GM23338 (cell line): ENCODE results near the gene PRRX1.
A peak's percentile ranks its signal among the peaks of the same experiment; 100 is the strongest.

ENCODE experiments used
- CREB1 ChIP-seq: fragments of 250-450 bp; sonication (Bioruptor Pico); IDR thresholded peaks from 2 replicates; pipeline ENCODE4 v1.5.0; 2020; ENCODE audit warnings: low read depth, mild to moderate bottlenecking, moderate library complexity
- EZH2 ChIP-seq: fragments of 200-600 bp; sonication (generic); IDR thresholded peaks from one replicate; pipeline ENCODE4 v1.8.0; 2017; ENCODE audit warnings: antibody characterized with exemption, mild to moderate bottlenecking, low read depth; ENCODE audit not compliant: unreplicated experiment
- EZH2phosphoT487 ChIP-seq: fragments of 200-600 bp; sonication (generic); IDR thresholded peaks from one replicate; pipeline ENCODE4 v1.8.1; 2018; ENCODE audit warnings: antibody characterized with exemption; ENCODE audit not compliant: unreplicated experiment
- JUNB ChIP-seq: IDR thresholded peaks from one replicate; pipeline ENCODE4 v1.6.1; 2016; ENCODE audit warnings: antibody characterized with exemption; ENCODE audit not compliant: unreplicated experiment
- NANOG ChIP-seq: IDR thresholded peaks from 2 replicates; pipeline ENCODE4 v1.6.1; 2016; ENCODE audit warnings: antibody characterized with exemption, borderline replicate concordance
- POLR2AphosphoS5 ChIP-seq: IDR thresholded peaks from 2 replicates; pipeline ENCODE4 v1.6.1; 2016; ENCODE audit warnings: antibody characterized with exemption, low read depth
- STAT1 ChIP-seq: IDR thresholded peaks from one replicate; pipeline ENCODE4 v1.6.1; 2016; ENCODE audit warnings: antibody characterized with exemption; ENCODE audit not compliant: unreplicated experiment
- ZNF114 ChIP-seq: fragments of 250-450 bp; sonication (Bioruptor Pico); IDR thresholded peaks from 2 replicates; pipeline ENCODE4 v1.5.0; 2020; ENCODE audit warnings: mild to moderate bottlenecking, moderate library complexity
- ZNF331 ChIP-seq: fragments of 250-450 bp; sonication (Bioruptor Pico); IDR thresholded peaks from 2 replicates; pipeline ENCODE4 v1.5.0; 2020; ENCODE audit warnings: low read depth, mild to moderate bottlenecking, moderate library complexity
- TF ChIP-seq, protein P1 (sequence below), 2 experiments: fragments of 200-600 bp in 1 of 2; sonication (generic) in 1 of 2; conservative IDR thresholded peaks; 2 replicates each; pipeline versions ENCODE4 v1.5.1 to v1.6.1; 2016 to 2017; ENCODE audit warnings: antibody characterized with exemption in 2 of 2, low read depth in 2 of 2, mild to moderate bottlenecking in 2 of 2, moderate library complexity in 1 of 2
- TF ChIP-seq, protein P2 (sequence below): IDR thresholded peaks from one replicate; pipeline ENCODE4 v1.6.1; 2018; ENCODE audit warnings: antibody characterized with exemption; ENCODE audit not compliant: unreplicated experiment
- TF ChIP-seq, protein P3 (sequence below): IDR thresholded peaks from 2 replicates; pipeline ENCODE4 v1.6.1; 2016; ENCODE audit warnings: antibody characterized with exemption
- TF ChIP-seq, protein P4 (sequence below): fragments of 250-450 bp; sonication (Bioruptor Pico); IDR thresholded peaks from 2 replicates; pipeline ENCODE4 v1.5.0; 2020; ENCODE audit warnings: mild to moderate bottlenecking, moderate library complexity

DNA sequence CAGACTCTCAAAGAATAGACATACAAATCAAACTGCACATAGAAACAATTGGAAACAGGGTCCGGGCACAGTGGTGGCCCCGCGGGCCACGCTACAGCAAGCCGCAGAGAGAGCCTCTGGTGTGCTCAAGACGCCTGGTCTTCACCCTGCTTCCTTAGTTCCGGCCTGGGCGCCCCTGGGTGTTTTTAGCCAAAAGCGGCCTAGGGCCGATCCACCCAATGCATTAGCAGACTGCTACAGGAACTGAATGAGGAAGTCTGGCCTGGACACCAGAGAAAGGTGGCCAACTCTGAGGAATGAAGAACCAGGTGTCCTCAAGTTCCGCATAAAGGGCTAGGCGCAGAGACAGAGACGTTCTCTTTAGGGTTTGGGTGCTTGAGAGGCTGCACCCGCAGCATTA lies 1.7 kb downstream of the PRRX1 start:
- TF ChIP-seq, protein P1, sequence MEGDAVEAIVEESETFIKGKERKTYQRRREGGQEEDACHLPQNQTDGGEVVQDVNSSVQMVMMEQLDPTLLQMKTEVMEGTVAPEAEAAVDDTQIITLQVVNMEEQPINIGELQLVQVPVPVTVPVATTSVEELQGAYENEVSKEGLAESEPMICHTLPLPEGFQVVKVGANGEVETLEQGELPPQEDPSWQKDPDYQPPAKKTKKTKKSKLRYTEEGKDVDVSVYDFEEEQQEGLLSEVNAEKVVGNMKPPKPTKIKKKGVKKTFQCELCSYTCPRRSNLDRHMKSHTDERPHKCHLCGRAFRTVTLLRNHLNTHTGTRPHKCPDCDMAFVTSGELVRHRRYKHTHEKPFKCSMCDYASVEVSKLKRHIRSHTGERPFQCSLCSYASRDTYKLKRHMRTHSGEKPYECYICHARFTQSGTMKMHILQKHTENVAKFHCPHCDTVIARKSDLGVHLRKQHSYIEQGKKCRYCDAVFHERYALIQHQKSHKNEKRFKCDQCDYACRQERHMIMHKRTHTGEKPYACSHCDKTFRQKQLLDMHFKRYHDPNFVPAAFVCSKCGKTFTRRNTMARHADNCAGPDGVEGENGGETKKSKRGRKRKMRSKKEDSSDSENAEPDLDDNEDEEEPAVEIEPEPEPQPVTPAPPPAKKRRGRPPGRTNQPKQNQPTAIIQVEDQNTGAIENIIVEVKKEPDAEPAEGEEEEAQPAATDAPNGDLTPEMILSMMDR (conservative IDR thresholded peaks at IDR 0.05; ENCODE audit: low read depth in 2 of 2), result no peak
- TF ChIP-seq EZH2phosphoT487 (peak; percentile 58), EZH2 (peak; percentile 85), JUNB (no peak), CREB1 (CRISPR knock-in tag) (no peak), STAT1 (no peak), ZNF331 (CRISPR knock-in tag) (no peak), ZNF114 (CRISPR knock-in tag) (no peak), POLR2AphosphoS5 (no peak), NANOG (no peak)
- TF ChIP-seq, protein P2, sequence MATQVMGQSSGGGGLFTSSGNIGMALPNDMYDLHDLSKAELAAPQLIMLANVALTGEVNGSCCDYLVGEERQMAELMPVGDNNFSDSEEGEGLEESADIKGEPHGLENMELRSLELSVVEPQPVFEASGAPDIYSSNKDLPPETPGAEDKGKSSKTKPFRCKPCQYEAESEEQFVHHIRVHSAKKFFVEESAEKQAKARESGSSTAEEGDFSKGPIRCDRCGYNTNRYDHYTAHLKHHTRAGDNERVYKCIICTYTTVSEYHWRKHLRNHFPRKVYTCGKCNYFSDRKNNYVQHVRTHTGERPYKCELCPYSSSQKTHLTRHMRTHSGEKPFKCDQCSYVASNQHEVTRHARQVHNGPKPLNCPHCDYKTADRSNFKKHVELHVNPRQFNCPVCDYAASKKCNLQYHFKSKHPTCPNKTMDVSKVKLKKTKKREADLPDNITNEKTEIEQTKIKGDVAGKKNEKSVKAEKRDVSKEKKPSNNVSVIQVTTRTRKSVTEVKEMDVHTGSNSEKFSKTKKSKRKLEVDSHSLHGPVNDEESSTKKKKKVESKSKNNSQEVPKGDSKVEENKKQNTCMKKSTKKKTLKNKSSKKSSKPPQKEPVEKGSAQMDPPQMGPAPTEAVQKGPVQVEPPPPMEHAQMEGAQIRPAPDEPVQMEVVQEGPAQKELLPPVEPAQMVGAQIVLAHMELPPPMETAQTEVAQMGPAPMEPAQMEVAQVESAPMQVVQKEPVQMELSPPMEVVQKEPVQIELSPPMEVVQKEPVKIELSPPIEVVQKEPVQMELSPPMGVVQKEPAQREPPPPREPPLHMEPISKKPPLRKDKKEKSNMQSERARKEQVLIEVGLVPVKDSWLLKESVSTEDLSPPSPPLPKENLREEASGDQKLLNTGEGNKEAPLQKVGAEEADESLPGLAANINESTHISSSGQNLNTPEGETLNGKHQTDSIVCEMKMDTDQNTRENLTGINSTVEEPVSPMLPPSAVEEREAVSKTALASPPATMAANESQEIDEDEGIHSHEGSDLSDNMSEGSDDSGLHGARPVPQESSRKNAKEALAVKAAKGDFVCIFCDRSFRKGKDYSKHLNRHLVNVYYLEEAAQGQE, result no peak
- TF ChIP-seq, protein P3, sequence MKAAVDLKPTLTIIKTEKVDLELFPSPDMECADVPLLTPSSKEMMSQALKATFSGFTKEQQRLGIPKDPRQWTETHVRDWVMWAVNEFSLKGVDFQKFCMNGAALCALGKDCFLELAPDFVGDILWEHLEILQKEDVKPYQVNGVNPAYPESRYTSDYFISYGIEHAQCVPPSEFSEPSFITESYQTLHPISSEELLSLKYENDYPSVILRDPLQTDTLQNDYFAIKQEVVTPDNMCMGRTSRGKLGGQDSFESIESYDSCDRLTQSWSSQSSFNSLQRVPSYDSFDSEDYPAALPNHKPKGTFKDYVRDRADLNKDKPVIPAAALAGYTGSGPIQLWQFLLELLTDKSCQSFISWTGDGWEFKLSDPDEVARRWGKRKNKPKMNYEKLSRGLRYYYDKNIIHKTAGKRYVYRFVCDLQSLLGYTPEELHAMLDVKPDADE, result no peak
- TF ChIP-seq, protein P4, sequence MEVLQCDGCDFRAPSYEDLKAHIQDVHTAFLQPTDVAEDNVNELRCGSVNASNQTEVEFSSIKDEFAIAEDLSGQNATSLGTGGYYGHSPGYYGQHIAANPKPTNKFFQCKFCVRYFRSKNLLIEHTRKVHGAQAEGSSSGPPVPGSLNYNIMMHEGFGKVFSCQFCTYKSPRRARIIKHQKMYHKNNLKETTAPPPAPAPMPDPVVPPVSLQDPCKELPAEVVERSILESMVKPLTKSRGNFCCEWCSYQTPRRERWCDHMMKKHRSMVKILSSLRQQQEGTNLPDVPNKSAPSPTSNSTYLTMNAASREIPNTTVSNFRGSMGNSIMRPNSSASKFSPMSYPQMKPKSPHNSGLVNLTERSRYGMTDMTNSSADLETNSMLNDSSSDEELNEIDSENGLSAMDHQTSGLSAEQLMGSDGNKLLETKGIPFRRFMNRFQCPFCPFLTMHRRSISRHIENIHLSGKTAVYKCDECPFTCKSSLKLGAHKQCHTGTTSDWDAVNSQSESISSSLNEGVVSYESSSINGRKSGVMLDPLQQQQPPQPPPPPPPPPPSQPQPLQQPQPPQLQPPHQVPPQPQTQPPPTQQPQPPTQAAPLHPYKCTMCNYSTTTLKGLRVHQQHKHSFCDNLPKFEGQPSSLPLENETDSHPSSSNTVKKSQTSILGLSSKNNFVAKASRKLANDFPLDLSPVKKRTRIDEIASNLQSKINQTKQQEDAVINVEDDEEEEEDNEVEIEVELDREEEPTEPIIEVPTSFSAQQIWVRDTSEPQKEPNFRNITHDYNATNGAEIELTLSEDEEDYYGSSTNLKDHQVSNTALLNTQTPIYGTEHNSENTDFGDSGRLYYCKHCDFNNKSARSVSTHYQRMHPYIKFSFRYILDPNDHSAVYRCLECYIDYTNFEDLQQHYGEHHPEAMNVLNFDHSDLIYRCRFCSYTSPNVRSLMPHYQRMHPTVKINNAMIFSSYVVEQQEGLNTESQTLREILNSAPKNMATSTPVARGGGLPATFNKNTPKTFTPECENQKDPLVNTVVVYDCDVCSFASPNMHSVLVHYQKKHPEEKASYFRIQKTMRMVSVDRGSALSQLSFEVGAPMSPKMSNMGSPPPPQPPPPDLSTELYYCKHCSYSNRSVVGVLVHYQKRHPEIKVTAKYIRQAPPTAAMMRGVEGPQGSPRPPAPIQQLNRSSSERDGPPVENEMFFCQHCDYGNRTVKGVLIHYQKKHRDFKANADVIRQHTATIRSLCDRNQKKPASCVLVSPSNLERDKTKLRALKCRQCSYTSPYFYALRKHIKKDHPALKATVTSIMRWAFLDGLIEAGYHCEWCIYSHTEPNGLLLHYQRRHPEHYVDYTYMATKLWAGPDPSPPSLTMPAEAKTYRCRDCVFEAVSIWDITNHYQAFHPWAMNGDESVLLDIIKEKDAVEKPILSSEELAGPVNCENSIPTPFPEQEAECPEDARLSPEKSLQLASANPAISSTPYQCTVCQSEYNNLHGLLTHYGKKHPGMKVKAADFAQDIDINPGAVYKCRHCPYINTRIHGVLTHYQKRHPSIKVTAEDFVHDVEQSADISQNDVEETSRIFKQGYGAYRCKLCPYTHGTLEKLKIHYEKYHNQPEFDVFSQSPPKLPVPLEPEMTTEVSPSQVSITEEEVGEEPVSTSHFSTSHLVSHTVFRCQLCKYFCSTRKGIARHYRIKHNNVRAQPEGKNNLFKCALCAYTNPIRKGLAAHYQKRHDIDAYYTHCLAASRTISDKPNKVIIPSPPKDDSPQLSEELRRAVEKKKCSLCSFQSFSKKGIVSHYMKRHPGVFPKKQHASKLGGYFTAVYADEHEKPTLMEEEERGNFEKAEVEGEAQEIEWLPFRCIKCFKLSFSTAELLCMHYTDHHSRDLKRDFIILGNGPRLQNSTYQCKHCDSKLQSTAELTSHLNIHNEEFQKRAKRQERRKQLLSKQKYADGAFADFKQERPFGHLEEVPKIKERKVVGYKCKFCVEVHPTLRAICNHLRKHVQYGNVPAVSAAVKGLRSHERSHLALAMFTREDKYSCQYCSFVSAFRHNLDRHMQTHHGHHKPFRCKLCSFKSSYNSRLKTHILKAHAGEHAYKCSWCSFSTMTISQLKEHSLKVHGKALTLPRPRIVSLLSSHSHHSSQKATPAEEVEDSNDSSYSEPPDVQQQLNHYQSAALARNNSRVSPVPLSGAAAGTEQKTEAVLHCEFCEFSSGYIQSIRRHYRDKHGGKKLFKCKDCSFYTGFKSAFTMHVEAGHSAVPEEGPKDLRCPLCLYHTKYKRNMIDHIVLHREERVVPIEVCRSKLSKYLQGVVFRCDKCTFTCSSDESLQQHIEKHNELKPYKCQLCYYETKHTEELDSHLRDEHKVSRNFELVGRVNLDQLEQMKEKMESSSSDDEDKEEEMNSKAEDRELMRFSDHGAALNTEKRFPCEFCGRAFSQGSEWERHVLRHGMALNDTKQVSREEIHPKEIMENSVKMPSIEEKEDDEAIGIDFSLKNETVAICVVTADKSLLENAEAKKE (CRISPR knock-in tag), result no peak
